ENCODE results near the gene SUN1. TPM values are rescaled to one million over a fixed set of nuclear protein-coding genes. Genes with fewer than 3 reads are reported as not detected.
"Not testable (repeated sequence)": the region's sequence is repeated elsewhere in the genome, so short reads cannot be mapped to it uniquely, and the experiment has no call there.

The SUN1 gene
- polyA plus RNA-seq, 3 donors = 44.2 to 154 (median 51.5) TPM

- Histone ChIP-seq H4K20me1 (ENCODE audit: insufficient read depth, low read length) (no peaks in the 10 kb centered on the region), H3K9me3 (replicated peaks in 1 of 2; ENCODE audit: control insufficient read depth in 1 of 2, insufficient read depth in 1 of 2, low read length in 2 of 2) (peaks cover 3 to 20% of the 10 kb centered on the region in 2 donors), H3K36me3 (replicated peaks in 1 of 2; ENCODE audit: control insufficient read depth in 1 of 2, insufficient read depth in 2 of 2, low read length in 2 of 2) (peaks cover 60 to 76% of the 10 kb centered on the region in 2 donors), H3K27ac (ENCODE audit: low read depth in 1 of 2, low read length in 2 of 2) (no peak overlapping the region), H3K27me3 (ENCODE audit: control insufficient read depth in 2 of 2, insufficient read depth in 2 of 2, low read length in 2 of 2) (no peaks in the 10 kb centered on the region), H3K4me1 (ENCODE audit: control insufficient read depth in 1 of 2, insufficient read depth in 2 of 2, low read length in 2 of 2) (no peaks in the 10 kb centered on the region), H3K4me2 (replicated peaks; ENCODE audit: extremely low read depth, low read length, poor library complexity, severe bottlenecking) (no peak overlapping the region), H2AFZ (ENCODE audit: insufficient read depth, low read depth, low read length, poor library complexity, severe bottlenecking) (no peak overlapping the region), H3K4me3 (replicated peaks in 1 of 3; ENCODE audit: low read depth in 2 of 3, low read length in 3 of 3) (no peak overlapping the region), H3K9ac (ENCODE audit: insufficient read depth, low read length, poor library complexity, severe bottlenecking) (no peak overlapping the region), H3K79me2 (ENCODE audit: insufficient read depth, low read length) (no peaks in the 10 kb centered on the region)
- Mint-ChIP-seq H3K4me3 (no peak overlapping the region), H3K4me1 (no peaks in the 10 kb centered on the region), H3K27me3 (ENCODE audit: low read depth in 3 of 3) (peaks cover 0 to 2% (median 0%) of the 10 kb centered on the region in 3 donors), H3K27ac (no peak overlapping the region), H3K9me3 (peaks cover 2 to 23% (median 14%) of the 10 kb centered on the region in 7 donors), H3K36me3 (peaks cover 73 to 86% of the 10 kb centered on the region in 2 donors)
- no peak for TF ChIP-seq CTCF (IDR thresholded peaks at IDR 0.05)
- whole genome bisulfite sequencing (ENCODE audit: insufficient coverage) = 98% methylated on average over 10 of the region's 11 CpGs
- DNase-seq = no peak
- intact Hi-C loops (cut with micrococcal nuclease) = no loop called here
Observed at GRCh38 chr7:845731-846130, 13.5 kb downstream of the SUN1 start.

GRCh38 chr7:846958-847650 lies 14.8 kb downstream of the SUN1 start:
- peaks cover 2 to 23% (median 14%) of the 10 kb centered on the region in 7 donors for H3K9me3 Mint-ChIP-seq
- H3K4me1 ChIP-seq (ENCODE audit: control insufficient read depth in 1 of 2, insufficient read depth in 2 of 2, low read length in 2 of 2); H3K4me1 Mint-ChIP-seq; H4K20me1 ChIP-seq (ENCODE audit: insufficient read depth, low read length); DNase-seq; H3K27ac Mint-ChIP-seq; H3K27ac ChIP-seq (ENCODE audit: low read depth in 1 of 2, low read length in 2 of 2); H3K27me3 ChIP-seq (ENCODE audit: control insufficient read depth in 2 of 2, insufficient read depth in 2 of 2, low read length in 2 of 2); H3K27me3 Mint-ChIP-seq (ENCODE audit: low read depth in 3 of 3); H3K4me3 Mint-ChIP-seq; H3K4me2 ChIP-seq (replicated peaks; ENCODE audit: extremely low read depth, low read length, poor library complexity, severe bottlenecking); intact Hi-C loops (cut with micrococcal nuclease); H3K4me3 ChIP-seq (replicated peaks in 1 of 3; ENCODE audit: low read depth in 2 of 3, low read length in 3 of 3); H3K79me2 ChIP-seq (ENCODE audit: insufficient read depth, low read length); H2AFZ ChIP-seq (ENCODE audit: insufficient read depth, low read depth, low read length, poor library complexity, severe bottlenecking); H3K9ac ChIP-seq (ENCODE audit: insufficient read depth, low read length, poor library complexity, severe bottlenecking): not testable (repeated sequence)
- WGBS (ENCODE audit: insufficient coverage) = 91% methylated on average over 18 of the region's 37 CpGs
- peaks cover 78 to 86% of the 10 kb centered on the region in 2 donors for H3K36me3 Mint-ChIP-seq
- Histone ChIP-seq H3K36me3 (replicated peaks in 1 of 2; ENCODE audit: control insufficient read depth in 1 of 2, insufficient read depth in 2 of 2, low read length in 2 of 2) (peaks cover 59 to 84% of the 10 kb centered on the region in 2 donors), H3K9me3 (replicated peaks in 1 of 2; ENCODE audit: control insufficient read depth in 1 of 2, insufficient read depth in 1 of 2, low read length in 2 of 2) (peaks cover 3 to 20% of the 10 kb centered on the region in 2 donors)

GRCh38 chr7:847728-848127 lies 15.5 kb downstream of the SUN1 start:
- Histone ChIP-seq H3K9me3 (replicated peaks in 1 of 2; ENCODE audit: control insufficient read depth in 1 of 2, insufficient read depth in 1 of 2, low read length in 2 of 2) (peaks cover 3 to 20% of the 10 kb centered on the region in 2 donors), H3K36me3 (replicated peaks in 1 of 2; ENCODE audit: control insufficient read depth in 1 of 2, insufficient read depth in 2 of 2, low read length in 2 of 2) (peaks cover 59 to 84% of the 10 kb centered on the region in 2 donors)
- peaks cover 78 to 86% of the 10 kb centered on the region in 2 donors for H3K36me3 Mint-ChIP-seq
- H3K27me3 ChIP-seq (ENCODE audit: control insufficient read depth in 2 of 2, insufficient read depth in 2 of 2, low read length in 2 of 2); H3K79me2 ChIP-seq (ENCODE audit: insufficient read depth, low read length); H3K9ac ChIP-seq (ENCODE audit: insufficient read depth, low read length, poor library complexity, severe bottlenecking); H3K4me1 ChIP-seq (ENCODE audit: control insufficient read depth in 1 of 2, insufficient read depth in 2 of 2, low read length in 2 of 2); H3K4me2 ChIP-seq (replicated peaks; ENCODE audit: extremely low read depth, low read length, poor library complexity, severe bottlenecking); H3K4me3 ChIP-seq (replicated peaks in 1 of 3; ENCODE audit: low read depth in 2 of 3, low read length in 3 of 3); H4K20me1 ChIP-seq (ENCODE audit: insufficient read depth, low read length); H2AFZ ChIP-seq (ENCODE audit: insufficient read depth, low read depth, low read length, poor library complexity, severe bottlenecking); H3K27ac Mint-ChIP-seq; H3K27ac ChIP-seq (ENCODE audit: low read depth in 1 of 2, low read length in 2 of 2); DNase-seq; H3K27me3 Mint-ChIP-seq (ENCODE audit: low read depth in 3 of 3); H3K4me3 Mint-ChIP-seq; H3K4me1 Mint-ChIP-seq; intact Hi-C loops (cut with micrococcal nuclease): not testable (repeated sequence)
- peaks cover 2 to 23% (median 14%) of the 10 kb centered on the region in 7 donors for H3K9me3 Mint-ChIP-seq
- 98% methylated on average over 21 of the region's 28 CpGs for WGBS (ENCODE audit: insufficient coverage)
